Cerebellar nuclear complex (tissue), 1 donor: Measurements from ENCODE around the gene RTP5.
"Not testable (repeated sequence)": the region's sequence is repeated elsewhere in the genome, so short reads cannot be mapped to it uniquely, and the experiment has no call there.

Source experiments
- DNase-seq, 2 experiments: peaks; one replicate each; lab custom pipeline; 2025; lab: John Stamatoyannopoulos, UW

The RTP5 gene

DNA sequence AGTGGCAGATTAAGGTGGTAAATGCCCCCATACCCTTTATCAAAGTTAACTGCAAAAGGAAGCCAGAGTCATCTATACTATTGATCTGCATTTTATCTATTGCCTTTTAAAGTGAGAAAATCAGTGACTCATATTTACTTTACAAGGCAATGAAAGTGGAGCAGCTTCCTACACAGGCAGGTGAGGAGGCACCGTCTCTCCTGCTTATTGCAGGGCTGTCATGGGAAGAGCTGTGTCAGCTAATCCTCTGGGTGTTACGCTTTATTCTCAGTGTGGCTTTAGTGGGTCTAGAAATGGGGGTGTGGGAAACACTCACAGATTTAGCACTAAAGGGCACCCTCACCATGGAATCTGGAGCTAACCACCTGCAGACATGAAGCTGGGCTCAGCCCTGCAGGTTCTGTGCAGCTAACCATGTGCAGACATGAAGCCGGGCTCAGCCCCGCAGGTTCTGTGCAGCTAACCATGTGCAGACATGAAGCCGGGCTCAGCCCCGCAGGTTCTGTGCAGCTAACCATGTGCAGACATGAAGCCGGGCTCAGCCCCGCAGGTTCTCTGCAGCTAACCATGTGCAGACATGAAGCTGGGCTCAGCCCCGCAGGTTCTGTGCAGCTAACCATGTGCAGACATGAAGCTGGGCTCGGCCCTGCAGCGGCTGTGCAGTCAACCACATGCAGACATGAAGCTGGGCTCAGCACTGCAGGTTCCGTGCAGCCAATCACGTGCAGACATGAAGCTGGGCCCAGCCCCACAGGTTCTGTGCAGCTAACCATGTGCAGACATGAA is 53.5 kb downstream of the RTP5 start:
- DNase-seq: not testable (repeated sequence)
